ENCODE measurements around the gene CEP350.

CEP350 gene

DNA sequence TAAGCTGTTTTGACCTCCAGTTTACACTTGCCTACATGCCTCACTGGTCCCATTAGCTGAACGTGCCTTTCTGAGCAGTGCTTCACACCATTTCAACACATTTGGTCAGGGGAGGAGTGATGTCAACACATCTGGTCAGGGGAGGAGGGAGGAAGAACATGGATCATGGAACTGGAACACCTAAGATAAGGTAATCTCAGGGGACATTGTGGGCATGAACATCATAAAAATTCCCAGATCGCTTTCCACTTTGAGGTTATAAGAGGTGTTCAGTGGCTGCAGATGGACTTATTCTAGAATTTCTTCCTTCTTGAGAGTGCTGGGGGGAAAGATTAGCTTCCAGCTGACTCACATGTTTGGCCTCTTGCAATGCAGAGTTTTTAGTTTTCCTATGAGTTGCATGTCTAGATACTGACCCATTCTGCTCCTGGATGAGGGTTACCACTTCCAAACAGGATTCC is 202.1 kb downstream of the CEP350 start:
- no peak for DNase-seq (ENCODE audit: low read depth, low spot score)

DNA sequence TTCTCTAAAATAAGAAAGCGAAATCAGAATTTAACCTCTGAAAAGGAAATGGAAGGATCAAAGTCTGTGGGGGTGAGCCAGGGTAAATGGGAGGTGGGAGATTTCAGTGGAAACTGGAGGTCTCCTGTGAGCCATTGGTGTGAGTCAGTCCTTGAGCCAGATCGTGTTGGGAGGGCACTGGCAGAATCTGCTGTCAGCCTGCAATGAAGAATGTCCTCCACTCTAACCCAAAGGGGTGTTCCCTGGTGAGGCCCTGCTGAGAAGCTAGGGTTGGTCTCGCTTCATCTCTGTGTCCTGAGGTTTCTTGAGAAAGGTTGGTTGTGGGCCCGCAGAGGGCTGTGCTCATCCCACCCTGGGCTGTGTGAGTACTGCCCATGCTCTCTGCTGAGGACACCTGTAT is 202.5 kb downstream of the CEP350 start:
- no peak for DNase-seq (ENCODE audit: low read depth, low spot score)

DNA sequence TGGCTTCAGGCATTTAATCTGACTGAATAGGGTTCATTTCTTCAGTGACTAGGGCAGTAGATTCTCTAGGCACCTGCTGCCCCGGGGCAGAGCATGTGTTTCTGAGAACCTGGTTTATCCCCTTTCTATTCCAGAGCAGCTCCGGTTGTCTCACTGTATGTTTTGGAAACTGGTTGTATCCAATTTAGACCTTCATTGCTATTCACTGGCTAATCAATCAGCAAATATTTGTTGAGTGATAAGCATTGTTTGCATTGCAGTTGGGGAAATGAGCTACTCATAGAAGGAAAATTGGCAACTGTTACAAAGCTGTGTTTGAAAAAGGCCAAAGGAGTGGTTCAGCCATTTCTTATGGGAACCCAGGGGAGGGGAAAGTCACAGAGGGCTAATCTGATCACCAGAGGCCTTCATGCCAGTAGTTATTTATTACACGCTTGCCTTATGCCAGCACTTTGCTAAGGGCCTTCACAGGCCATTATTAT is 203.0 kb downstream of the CEP350 start:
- no peak for DNase-seq (ENCODE audit: low read depth, low spot score)

DNA sequence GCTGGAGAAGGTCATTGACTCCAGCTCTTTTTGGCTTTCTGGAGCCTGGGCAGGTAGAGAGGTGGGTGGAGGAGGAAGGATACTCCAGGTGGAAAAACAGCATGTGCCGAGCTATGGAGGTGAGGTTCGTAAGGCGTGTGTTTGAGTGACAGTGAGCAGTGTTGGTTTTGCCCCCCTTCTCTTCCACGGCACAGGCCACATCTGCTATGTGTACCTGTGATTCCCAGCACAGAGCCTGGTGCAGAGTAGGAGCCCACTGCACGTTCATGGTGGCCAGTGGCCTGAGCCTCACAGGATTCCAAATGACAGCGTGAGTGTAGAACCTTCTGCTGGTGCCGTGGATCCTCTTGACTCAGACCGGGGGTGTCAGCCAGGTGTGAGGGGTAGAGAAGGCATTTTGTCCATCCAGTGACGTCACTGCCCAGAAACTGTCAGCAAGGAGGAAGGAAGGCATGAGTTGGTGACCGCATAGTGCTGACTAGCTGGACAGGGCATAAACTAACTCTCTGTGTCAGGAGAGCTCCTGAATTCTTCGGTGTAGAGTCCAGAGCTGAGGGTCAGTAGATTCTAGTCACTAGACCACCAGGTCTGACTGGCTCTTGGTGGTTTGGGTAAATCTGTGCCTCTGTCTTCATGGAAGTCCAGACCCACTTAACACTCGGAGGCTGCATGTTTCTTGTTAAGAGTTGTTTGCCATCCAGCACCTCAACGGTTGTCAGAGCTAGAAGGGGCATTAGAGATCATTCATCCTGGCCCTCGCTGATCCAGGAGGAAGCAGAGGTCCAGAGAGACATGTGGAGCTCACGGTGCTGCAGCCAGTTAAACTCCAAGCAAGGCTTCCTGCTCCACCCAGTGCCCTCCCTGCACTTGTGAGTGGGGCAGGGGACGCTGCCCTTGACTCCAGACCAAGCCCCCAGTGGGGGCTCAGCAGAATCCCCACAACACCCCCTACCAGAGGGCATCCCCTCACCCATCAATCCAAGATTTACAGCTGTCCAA is 203.8 kb downstream of the CEP350 start:
- no peak for DNase-seq (ENCODE audit: low read depth, low spot score)

DNA sequence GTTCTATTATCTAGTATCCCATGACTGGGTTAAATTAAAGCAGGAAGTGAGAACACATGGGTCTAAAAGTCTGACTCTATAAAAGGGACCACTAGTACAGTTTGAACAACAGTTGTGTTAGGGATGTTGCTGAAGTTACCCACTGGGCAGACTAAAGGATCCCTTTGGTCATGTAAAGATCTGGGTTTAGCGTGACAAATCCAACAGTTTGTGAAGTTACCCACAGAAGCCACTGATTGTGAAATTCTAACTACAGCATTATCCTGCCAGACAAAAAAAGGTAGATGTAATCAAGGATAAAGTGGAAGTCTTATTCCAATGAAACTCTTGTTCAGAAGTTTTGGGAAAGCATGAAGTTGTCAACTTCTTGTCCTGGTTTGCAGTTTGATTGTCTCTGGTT is 205.7 kb downstream of the CEP350 start:
- DNase-seq (ENCODE audit: low read depth, low spot score): no peak

DNA sequence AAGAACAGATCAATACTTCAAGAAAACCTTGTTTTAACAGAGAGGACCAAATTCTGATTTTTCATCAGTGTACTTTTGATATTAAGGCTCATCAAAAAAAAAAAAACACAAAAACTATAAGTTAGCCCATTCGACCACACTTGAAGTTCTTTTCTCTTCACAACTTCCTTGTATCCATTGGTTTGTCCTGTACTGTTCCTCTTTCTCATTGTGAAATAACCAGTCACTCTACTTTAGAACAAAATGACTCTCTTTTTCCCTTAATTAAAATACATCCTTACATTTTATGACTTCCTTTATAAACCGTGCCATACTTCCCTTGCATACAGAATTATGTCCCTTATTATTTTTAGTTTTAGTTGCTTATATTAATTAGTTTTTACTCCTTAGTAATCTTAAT is 208.4 kb downstream of the CEP350 start:
- no peak for DNase-seq (ENCODE audit: low read depth, low spot score)

Measured in activated naive CD8-positive, alpha-beta T cell treated with anti-CD3 and anti-CD28 coated beads, Interleukin-2, amount 50 U/mL, for 16 hours (primary cell).